IMR-90 (cell line): ENCODE data around the gene NAA10. TPM values are rescaled to one million over a fixed set of nuclear protein-coding genes. Genes with fewer than 3 reads are reported as not detected.

ENCODE experiments used
- ATAC-seq: fragments of 200-7000 bp; cut with Tn5 transposase; 2 replicates; pipeline ENCODE4 v1.9.1; 2020; ENCODE audit warnings: low read depth, mild to moderate bottlenecking, moderate library complexity
- BruUV-seq: library from RNA; stranded (reverse); fragments of 400-500 nt; replicated peaks from 2 replicates; lab custom pipeline; 2021; lab: Mats Ljungman, UMichigan
- CTCF ChIA-PET: fragments of 300-600 bp; formaldehyde crosslinking; extraction: SDS; loops from one replicate; lab custom pipeline; 2021; ENCODE audit warnings: antibody characterized with exemption; lab: Yijun Ruan, JAX
- POLR2A ChIA-PET: fragments of 300-600 bp; sonication (Branson Sonifier 250); formaldehyde crosslinking; loops from one replicate; lab custom pipeline; 2022; ENCODE audit warnings: antibody characterized with exemption; ENCODE audit not compliant: unreplicated experiment; lab: Charles Lee
- DNase-seq: peaks from one replicate; pipeline ENCODE4 v3.0.0; 2013
- H2AFZ ChIP-seq: replicated peaks from 2 replicates; pipeline ENCODE3; 2013; ENCODE audit warnings: low read length, mild to moderate bottlenecking; ENCODE audit not compliant: poor library complexity
- H2AK5ac ChIP-seq: 2 replicates; pipeline ENCODE4 v1.6.1; 2013; ENCODE audit warnings: low read depth, low read length, inconsistent platforms
- H2AK9ac ChIP-seq: replicated peaks from 2 replicates; pipeline ENCODE3; 2013; ENCODE audit warnings: mild to moderate bottlenecking, low read depth, low read length, moderate library complexity; ENCODE audit not compliant: poor library complexity
- H2BK120ac ChIP-seq: 2 replicates; pipeline ENCODE4 v1.6.1; 2013; ENCODE audit warnings: low read depth, low read length, inconsistent platforms
- H2BK15ac ChIP-seq: 3 replicates; pipeline ENCODE4 v1.6.1; 2013; ENCODE audit warnings: low read depth, low read length, inconsistent platforms
- H2BK20ac ChIP-seq: 2 replicates; pipeline ENCODE4 v1.6.1; 2013; ENCODE audit warnings: low read depth, mild to moderate bottlenecking, inconsistent platforms, low read length, moderate library complexity
- H2BK5ac ChIP-seq: 2 replicates; pipeline ENCODE4 v1.6.1; 2013; ENCODE audit warnings: mild to moderate bottlenecking, low read depth, low read length, inconsistent platforms; ENCODE audit not compliant: poor library complexity, severe bottlenecking
- H3K14ac ChIP-seq: replicated peaks from 2 replicates; pipeline ENCODE4 v1.6.1; 2013; ENCODE audit warnings: low read depth, low read length, inconsistent platforms
- H3K18ac ChIP-seq: 2 replicates; pipeline ENCODE4 v1.6.1; 2013; ENCODE audit warnings: low read depth, low read length, control low read depth
- H3K23ac ChIP-seq: 2 replicates; pipeline ENCODE4 v1.6.1; 2013; ENCODE audit warnings: low read depth, low read length, inconsistent platforms
- H3K27ac ChIP-seq: 2 replicates; pipeline ENCODE4 v1.5.1; 2013; ENCODE audit warnings: mild to moderate bottlenecking, control low read depth, low read length; ENCODE audit not compliant: insufficient read depth
- H3K27me3 ChIP-seq: 2 replicates; pipeline ENCODE4 v1.6.1; 2013; ENCODE audit warnings: low read length; ENCODE audit not compliant: control insufficient read depth, insufficient read depth
- H3K36me3 ChIP-seq: 2 replicates; pipeline ENCODE4 v1.6.1; 2013; ENCODE audit warnings: low read length, mixed read lengths; ENCODE audit not compliant: control insufficient read depth, insufficient read depth
- H3K4ac ChIP-seq: 2 replicates; pipeline ENCODE4 v1.6.1; 2013; ENCODE audit warnings: low read depth, low read length, inconsistent platforms
- H3K4me1 ChIP-seq: 2 replicates; pipeline ENCODE4 v1.6.1; 2013; ENCODE audit warnings: low read length, mixed read lengths; ENCODE audit not compliant: control insufficient read depth, insufficient read depth
- H3K4me2 ChIP-seq: 2 replicates; pipeline ENCODE4 v1.6.1; 2013; ENCODE audit warnings: low read depth, mild to moderate bottlenecking, control low read depth, low read length, moderate library complexity
- H3K4me3 ChIP-seq: 2 replicates; pipeline ENCODE4 v1.5.1; 2013; ENCODE audit warnings: low read depth, mild to moderate bottlenecking, control low read depth, low read length, moderate library complexity; ENCODE audit not compliant: insufficient read depth
- H3K56ac ChIP-seq: 2 replicates; pipeline ENCODE4 v1.6.1; 2013; ENCODE audit warnings: low read length, inconsistent platforms; ENCODE audit not compliant: insufficient read depth; ENCODE audit errors: extremely low read depth
- H3K79me1 ChIP-seq, 2 experiments: 2 replicates each; pipeline ENCODE4 v1.6.1; 2013; ENCODE audit warnings: low read length in 2 of 2, inconsistent platforms in 1 of 2, low read depth in 1 of 2
- H3K9ac ChIP-seq: 2 replicates; pipeline ENCODE4 v1.6.1; 2013; ENCODE audit warnings: low read depth, low read length, control low read depth
- H3K9me1 ChIP-seq: 2 replicates; pipeline ENCODE4 v1.6.1; 2013; ENCODE audit warnings: low read length, inconsistent platforms; ENCODE audit not compliant: insufficient read depth
- H3K9me3 ChIP-seq: 2 replicates; pipeline ENCODE4 v1.6.1; 2013; ENCODE audit warnings: low read length; ENCODE audit not compliant: control insufficient read depth, insufficient read depth
- H4K20me1 ChIP-seq: 2 replicates; pipeline ENCODE4 v1.6.1; 2013; ENCODE audit warnings: low read length, inconsistent platforms; ENCODE audit not compliant: insufficient read depth
- H4K5ac ChIP-seq: 2 replicates; pipeline ENCODE4 v1.6.1; 2013; ENCODE audit warnings: mild to moderate bottlenecking, low read depth, low read length, control low read depth
- H4K8ac ChIP-seq, 2 experiments: 2 replicates each; pipeline ENCODE4 v1.6.1; 2013; ENCODE audit warnings: low read depth in 2 of 2, low read length in 2 of 2, control low read depth in 1 of 2, inconsistent platforms in 1 of 2
- H4K91ac ChIP-seq: 2 replicates; pipeline ENCODE4 v1.6.1; 2013; ENCODE audit warnings: low read depth, low read length, inconsistent platforms; ENCODE audit not compliant: insufficient read depth
- BHLHE40 ChIP-seq: fragments of 150-350 bp; IDR thresholded peaks from 2 replicates; pipeline ENCODE4 v1.6.1; 2016; ENCODE audit warnings: mild to moderate bottlenecking, low read depth, low read length
- CEBPB ChIP-seq: IDR thresholded peaks from 2 replicates; pipeline ENCODE4 v1.6.1; 2012; ENCODE audit warnings: low read depth, low read length, improper control_type of control experiment
- CHD1 ChIP-seq: IDR thresholded peaks from 2 replicates; pipeline ENCODE4 v1.6.1; 2012; ENCODE audit warnings: low read depth, low read length, improper control_type of control experiment
- CTCF ChIP-seq: conservative IDR thresholded peaks from 2 replicates; pipeline ENCODE4 v1.5.1; 2012; ENCODE audit warnings: mild to moderate bottlenecking, low read depth, low read length, improper control_type of control experiment
- ELK1 ChIP-seq: fragments of 150-350 bp; IDR thresholded peaks from 2 replicates; pipeline ENCODE4 v1.6.1; 2016; ENCODE audit warnings: low read depth, mild to moderate bottlenecking, low read length, moderate library complexity, borderline replicate concordance
- FOS ChIP-seq: fragments of 150-350 bp; IDR thresholded peaks from 2 replicates; pipeline ENCODE4 v1.6.1; 2016; ENCODE audit warnings: low read depth, low read length
- MAFK ChIP-seq: IDR thresholded peaks from 2 replicates; pipeline ENCODE4 v1.6.1; 2012; ENCODE audit warnings: low read depth, low read length, improper control_type of control experiment
- MAZ ChIP-seq: IDR thresholded peaks from 2 replicates; pipeline ENCODE4 v1.6.1; 2012; ENCODE audit warnings: low read depth, mild to moderate bottlenecking, low read length, improper control_type of control experiment, moderate library complexity, borderline replicate concordance
- MXI1 ChIP-seq: IDR thresholded peaks from 2 replicates; pipeline ENCODE4 v1.6.1; 2012; ENCODE audit warnings: low read depth, mild to moderate bottlenecking, low read length, moderate library complexity, borderline replicate concordance
- NFE2L2 ChIP-seq: fragments of 150-350 bp; IDR thresholded peaks from 2 replicates; pipeline ENCODE4 v1.6.1; 2016; ENCODE audit warnings: low read depth, mild to moderate bottlenecking, low read length
- POLR2A ChIP-seq: IDR thresholded peaks from 2 replicates; pipeline ENCODE4 v1.6.1; 2012; ENCODE audit warnings: mild to moderate bottlenecking, low read depth, low read length
- RAD21 ChIP-seq: IDR thresholded peaks from 2 replicates; pipeline ENCODE4 v1.6.1; 2012; ENCODE audit warnings: low read length, improper control_type of control experiment
- RCOR1 ChIP-seq: IDR thresholded peaks from 2 replicates; pipeline ENCODE4 v1.6.1; 2012; ENCODE audit warnings: mild to moderate bottlenecking, low read length, improper control_type of control experiment; ENCODE audit not compliant: insufficient replicate concordance
- RFX5 ChIP-seq: IDR thresholded peaks from 2 replicates; pipeline ENCODE4 v1.8.0; 2012; ENCODE audit warnings: low read depth, mild to moderate bottlenecking, low read length, moderate library complexity
- SMC3 ChIP-seq: fragments of 150-350 bp; IDR thresholded peaks from 2 replicates; pipeline ENCODE4 v1.6.1; 2016; ENCODE audit warnings: low read depth, mild to moderate bottlenecking, antibody characterized with exemption, low read length, moderate library complexity
- USF2 ChIP-seq: fragments of 150-350 bp; IDR thresholded peaks from 2 replicates; pipeline ENCODE4 v1.6.1; 2017; ENCODE audit warnings: mild to moderate bottlenecking, antibody characterized with exemption, low read length, low read depth
- WGBS, 2 experiments: methylation state at CpG; one replicate each; pipeline versions ENCODE4 v1.1.5 to v1.1.7; 2013; ENCODE audit warnings: missing lambda C conversion rate in 2 of 2; ENCODE audit not compliant: insufficient read length in 1 of 2; ENCODE audit errors: extremely low coverage in 2 of 2; 5-methylcytosine and 5-hydroxymethylcytosine counted together
- dilution Hi-C: fragments of 300-500 bp; cut with HindIII; formaldehyde crosslinking; loops from one replicate; pipeline ENCODE4 v1.14.3; 2018; ENCODE audit warnings: low sequenced_read_pairs; ENCODE audit not compliant: unreplicated experiment
- in situ Hi-C: fragments of 300-500 bp; cut with MboI; formaldehyde crosslinking; loops from 3 replicates; pipeline ENCODE4 v1.14.3; 2019; ENCODE audit warnings: low sequenced_read_pairs, inconsistent platforms, mixed read lengths
- intact Hi-C: fragments of 100-400 bp; cut with micrococcal nuclease; formaldehyde crosslinking; loops from 2 replicates; pipeline ENCODE4 v1.10.0; 2022
- polyA plus RNA-seq, 3 experiments: library from polyadenylated mRNA; depleted of rRNA; stranded (reverse); fragments of >200 nt; gene quantifications; 2 replicates each; pipeline ENCODE4 v1.2.3, GENCODE V29; 2012; ENCODE audit warnings: low replicate concordance in 1 of 3
- total RNA-seq: library from RNA; depleted of rRNA; stranded (reverse); fragments of >200 nt; gene quantifications from 2 replicates; pipeline ENCODE4 v1.2.3, GENCODE V29; 2012

Gene NAA10
- total and polyA plus RNA-seq, 2 of the 4 experiments (the other 2 are of a cell fraction): 98.6 to 172 TPM

- H4K5ac ChIP-seq: no peak overlapping the region
- no peaks in the 10 kb centered on the region for H3K9me1 ChIP-seq
- ChIA-PET POLR2A (no interaction called here), CTCF (no interaction called here)
- intact Hi-C loops: no loop called here
- no peak overlapping the region for H3K56ac ChIP-seq
- no peak overlapping the region for H2AK9ac ChIP-seq
- no peak overlapping the region for H3K18ac ChIP-seq
- H3K27me3 ChIP-seq: no peaks in the 10 kb centered on the region
- H3K4me3 ChIP-seq: no peak overlapping the region
- no peak overlapping the region for H2BK15ac ChIP-seq
- TSS peak; percentile 40 for BruUV-seq
- no peak overlapping the region for H2AFZ ChIP-seq
- H3K4me2 ChIP-seq: no peak overlapping the region
- TF ChIP-seq MXI1 (no peak), USF2 (no peak), RCOR1 (no peak), CTCF (no peak), FOS (no peak), CEBPB (no peak), CHD1 (no peak), NFE2L2 (no peak), ELK1 (no peak), RFX5 (no peak), RAD21 (no peak), BHLHE40 (no peak), MAZ (no peak), SMC3 (no peak), POLR2A (no peak), MAFK (no peak)
- no peak overlapping the region for H3K9ac ChIP-seq
- H3K4me1 ChIP-seq: no peaks in the 10 kb centered on the region
- no peak overlapping the region for H3K14ac ChIP-seq
- H2BK20ac ChIP-seq: no peak overlapping the region
- H4K20me1 ChIP-seq: peaks cover 25% of the 10 kb centered on the region
- no peak overlapping the region for H3K4ac ChIP-seq
- H3K36me3 ChIP-seq: peaks cover 81% of the 10 kb centered on the region
- H4K91ac ChIP-seq: no peak overlapping the region
- H2BK120ac ChIP-seq: no peak overlapping the region
- no peak overlapping the region for H3K23ac ChIP-seq
- 80% methylated on average over 3 of the region's 16 CpGs; no CpG with 5 or more reads in 1 of the 2 experiments for WGBS, 2 experiments
- H3K27ac ChIP-seq: no peak overlapping the region
- no peak overlapping the region for H2BK5ac ChIP-seq
- DNase-seq (no peak), ATAC-seq (no peak)
- H3K9me3 ChIP-seq: no peaks in the 10 kb centered on the region
- H4K8ac ChIP-seq: no peak overlapping the region
- in situ Hi-C loops: loop anchor here (10.0 kb wide), 1 partner anchor 195 kb away; the partner anchor contains the start of gene PLXNB3
- H3K79me1 ChIP-seq: peaks cover 5 to 9% of the 10 kb centered on the region in 2 experiments
- H2AK5ac ChIP-seq: no peak overlapping the region
- dilution Hi-C loops: no loop called here
Observed at GRCh38 chrX:153960077-153960476, 25.2 kb upstream of the NAA10 start.
